Activated T-cell treated with anti-CD3 and anti-CD28 coated beads for 1 hour (primary cell): ENCODE results near the gene TNIP1.

Experiments
- DNase-seq: peaks from one replicate; pipeline ENCODE4 v3.0.0-alpha.2; 2020; ENCODE audit warnings: low read depth

The TNIP1 gene

GRCh38 chr5:150999704-151000442, 81.0 kb downstream of the TNIP1 start:
- no peak for DNase-seq

DNA sequence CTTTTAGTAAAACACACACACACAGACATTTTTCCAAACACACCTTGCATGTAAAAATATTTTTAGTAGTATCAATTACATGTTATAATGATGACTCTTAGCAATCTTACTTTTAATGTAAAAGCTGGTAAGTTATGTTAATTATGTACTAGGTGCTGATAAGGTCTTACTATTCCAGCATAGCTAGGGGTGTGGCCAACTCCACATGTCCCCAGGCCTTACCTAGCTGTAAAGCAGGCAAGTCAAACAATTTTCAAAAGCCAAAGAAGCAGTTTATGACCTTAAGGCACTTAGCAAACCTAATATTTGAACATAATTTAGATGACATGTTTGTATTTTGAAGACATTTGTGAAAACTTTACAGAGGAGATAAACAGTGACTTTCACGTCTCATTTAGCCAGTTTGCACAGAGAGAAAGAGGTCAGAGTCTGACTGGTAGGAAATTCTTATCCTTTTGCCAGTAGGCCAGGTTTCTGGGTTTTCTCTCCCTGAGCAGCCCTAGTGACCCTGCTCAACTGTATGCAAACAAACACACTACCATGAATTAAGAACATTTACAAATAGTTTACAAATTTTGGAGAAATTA, 86.9 kb downstream of the TNIP1 start:
- DNase-seq: no peak

GRCh38 chr5:150993422-150993821, 87.4 kb downstream of the TNIP1 start:
- DNase-seq: no peak

GRCh38 chr5:150992705-150993104, 88.1 kb downstream of the TNIP1 start:
- no peak for DNase-seq

DNA sequence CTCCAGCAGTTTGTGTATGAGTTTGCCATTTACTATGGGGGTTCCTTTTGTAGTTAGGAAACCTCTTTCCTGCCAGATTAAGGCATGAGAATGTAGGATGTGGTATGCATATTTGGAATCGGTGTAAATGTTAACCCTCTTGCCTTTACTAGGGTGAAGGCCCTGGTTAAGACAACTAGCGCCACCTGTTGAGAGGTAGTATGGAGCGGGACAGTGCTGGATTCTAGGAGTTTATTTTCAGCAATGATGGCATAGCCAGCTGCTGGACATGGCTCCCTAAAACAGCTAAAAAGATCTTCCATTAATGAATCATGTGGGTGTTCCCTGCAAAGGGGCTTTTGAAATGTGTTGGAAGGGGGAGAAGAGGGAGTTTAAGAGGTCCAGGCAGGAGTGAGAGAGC, 91.1 kb downstream of the TNIP1 start:
- DNase-seq: no peak

GRCh38 chr5:150987746-150988145, 93.1 kb downstream of the TNIP1 start:
- no peak for DNase-seq
